GM12878 (cell line): ENCODE results near the gene ITGB3BP. TPM values are rescaled to one million over a fixed set of nuclear protein-coding genes. Genes with fewer than 3 reads are reported as not detected.

Source experiments
- BMI1 ChIP-seq: fragments of 450-650 bp; IDR thresholded peaks from 2 replicates; pipeline ENCODE4 v1.6.1; 2016; ENCODE audit warnings: mild to moderate bottlenecking, moderate library complexity, borderline replicate concordance
- EGR1 ChIP-seq, 2 experiments: IDR thresholded peaks; 1 replicate in 1 of 2; 2 replicates in 1 of 2; pipeline ENCODE4 v1.6.1; 2011 to 2012; ENCODE audit warnings: low read depth in 2 of 2, low read length in 2 of 2, borderline replicate concordance in 1 of 2, mild to moderate bottlenecking in 1 of 2, moderate library complexity in 1 of 2
- FOXK2 ChIP-seq: fragments of 450-650 bp; IDR thresholded peaks from 2 replicates; pipeline ENCODE4 v1.6.1; 2017; ENCODE audit warnings: mild to moderate bottlenecking, moderate library complexity
- HCFC1 ChIP-seq: fragments of 150-350 bp; IDR thresholded peaks from 2 replicates; pipeline ENCODE4 v1.6.1; 2014; ENCODE audit warnings: low read length
- MEF2B ChIP-seq: fragments of 450-650 bp; IDR thresholded peaks from 2 replicates; pipeline ENCODE4 v1.6.1; 2018; ENCODE audit warnings: mild to moderate bottlenecking, moderate library complexity; ENCODE audit not compliant: partially characterized antibody, poor library complexity, severe bottlenecking
- polyA plus RNA-seq, 11 experiments: library from polyadenylated mRNA; depleted of rRNA in 4 of 11; unstranded in 6 of 11; stranded (reverse) in 5 of 11; fragments of >200 nt; fragmentation: Nextera tagmentation in 4 of 11; fragmentation: Illumina TruSeq in 1 of 11; extraction: Ambion mirVana in 4 of 11; extraction: Trizol in 1 of 11; gene quantifications; 1 replicate in 1 of 11; 2 replicates in 10 of 11; pipeline versions ENCODE4 v1.2.1 to v1.2.3, GENCODE V29; 2011 to 2016; ENCODE audit warnings: inconsistent platforms in 2 of 11, missing spikeins in 2 of 11, low read depth in 1 of 11
- total RNA-seq, 4 experiments: library from RNA; depleted of rRNA in 3 of 4; stranded (reverse); fragments of >200 nt in 3 of 4; fragmentation: Illumina TruSeq in 1 of 4; extraction: Trizol in 1 of 4; gene quantifications; 2 replicates each; pipeline versions ENCODE4 v1.2.1 to v1.2.3, GENCODE V29; 2013 to 2021
- TF ChIP-seq, protein P1 (sequence below): IDR thresholded peaks from 2 replicates; pipeline ENCODE4 v1.6.1; 2012; ENCODE audit warnings: improper control_type of control experiment, low read depth, low read length; ENCODE audit not compliant: insufficient replicate concordance
- TF ChIP-seq, protein P2 (sequence below): fragments of 450-650 bp; IDR thresholded peaks from 2 replicates; pipeline ENCODE4 v1.6.1; 2017; ENCODE audit warnings: mild to moderate bottlenecking, moderate library complexity
- TF ChIP-seq, protein P3 (sequence below): fragments of 450-650 bp; IDR thresholded peaks from 2 replicates; pipeline ENCODE4 v1.6.1; 2016; ENCODE audit warnings: mild to moderate bottlenecking, moderate library complexity, borderline replicate concordance

ITGB3BP gene
- total and polyA plus RNA-seq, 10 of the 15 experiments (the other 5 are each of a cell fraction or from before 2014, with no cell fraction given) = 39.2 to 86.2 (median 61.8) TPM

DNA sequence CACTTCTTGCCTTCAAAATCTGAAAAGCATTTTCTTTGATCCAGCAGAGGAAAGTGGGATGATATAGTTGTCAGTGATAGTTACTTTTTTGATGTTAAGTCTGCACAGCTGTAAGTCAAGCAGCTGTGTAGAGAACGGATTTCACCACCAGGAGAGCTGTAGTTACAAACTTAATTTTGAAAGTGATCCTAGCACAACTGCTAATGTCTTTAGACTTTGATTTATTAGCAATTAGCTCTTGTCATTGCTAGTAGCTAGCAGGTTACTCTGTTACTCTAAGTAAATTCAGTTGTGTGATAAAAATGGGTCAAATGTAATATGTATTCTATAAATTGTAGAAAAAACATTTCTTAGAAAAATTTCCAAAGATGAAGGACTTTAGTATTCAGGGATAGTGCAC is 109.6 kb downstream of the ITGB3BP start (continued):
- TF ChIP-seq, protein P1, sequence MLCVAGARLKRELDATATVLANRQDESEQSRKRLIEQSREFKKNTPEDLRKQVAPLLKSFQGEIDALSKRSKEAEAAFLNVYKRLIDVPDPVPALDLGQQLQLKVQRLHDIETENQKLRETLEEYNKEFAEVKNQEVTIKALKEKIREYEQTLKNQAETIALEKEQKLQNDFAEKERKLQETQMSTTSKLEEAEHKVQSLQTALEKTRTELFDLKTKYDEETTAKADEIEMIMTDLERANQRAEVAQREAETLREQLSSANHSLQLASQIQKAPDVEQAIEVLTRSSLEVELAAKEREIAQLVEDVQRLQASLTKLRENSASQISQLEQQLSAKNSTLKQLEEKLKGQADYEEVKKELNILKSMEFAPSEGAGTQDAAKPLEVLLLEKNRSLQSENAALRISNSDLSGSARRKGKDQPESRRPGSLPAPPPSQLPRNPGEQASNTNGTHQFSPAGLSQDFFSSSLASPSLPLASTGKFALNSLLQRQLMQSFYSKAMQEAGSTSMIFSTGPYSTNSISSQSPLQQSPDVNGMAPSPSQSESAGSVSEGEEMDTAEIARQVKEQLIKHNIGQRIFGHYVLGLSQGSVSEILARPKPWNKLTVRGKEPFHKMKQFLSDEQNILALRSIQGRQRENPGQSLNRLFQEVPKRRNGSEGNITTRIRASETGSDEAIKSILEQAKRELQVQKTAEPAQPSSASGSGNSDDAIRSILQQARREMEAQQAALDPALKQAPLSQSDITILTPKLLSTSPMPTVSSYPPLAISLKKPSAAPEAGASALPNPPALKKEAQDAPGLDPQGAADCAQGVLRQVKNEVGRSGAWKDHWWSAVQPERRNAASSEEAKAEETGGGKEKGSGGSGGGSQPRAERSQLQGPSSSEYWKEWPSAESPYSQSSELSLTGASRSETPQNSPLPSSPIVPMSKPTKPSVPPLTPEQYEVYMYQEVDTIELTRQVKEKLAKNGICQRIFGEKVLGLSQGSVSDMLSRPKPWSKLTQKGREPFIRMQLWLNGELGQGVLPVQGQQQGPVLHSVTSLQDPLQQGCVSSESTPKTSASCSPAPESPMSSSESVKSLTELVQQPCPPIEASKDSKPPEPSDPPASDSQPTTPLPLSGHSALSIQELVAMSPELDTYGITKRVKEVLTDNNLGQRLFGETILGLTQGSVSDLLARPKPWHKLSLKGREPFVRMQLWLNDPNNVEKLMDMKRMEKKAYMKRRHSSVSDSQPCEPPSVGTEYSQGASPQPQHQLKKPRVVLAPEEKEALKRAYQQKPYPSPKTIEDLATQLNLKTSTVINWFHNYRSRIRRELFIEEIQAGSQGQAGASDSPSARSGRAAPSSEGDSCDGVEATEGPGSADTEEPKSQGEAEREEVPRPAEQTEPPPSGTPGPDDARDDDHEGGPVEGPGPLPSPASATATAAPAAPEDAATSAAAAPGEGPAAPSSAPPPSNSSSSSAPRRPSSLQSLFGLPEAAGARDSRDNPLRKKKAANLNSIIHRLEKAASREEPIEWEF = no peak
- TF ChIP-seq EGR1 (IDR thresholded peaks at IDR 0.05; ENCODE audit: borderline replicate concordance in 1 of 2, low read depth in 2 of 2, low read length in 2 of 2) (no peak), HCFC1 (no peak), MEF2B (no peak), BMI1 (no peak), FOXK2 (no peak)
- TF ChIP-seq, protein P2, sequence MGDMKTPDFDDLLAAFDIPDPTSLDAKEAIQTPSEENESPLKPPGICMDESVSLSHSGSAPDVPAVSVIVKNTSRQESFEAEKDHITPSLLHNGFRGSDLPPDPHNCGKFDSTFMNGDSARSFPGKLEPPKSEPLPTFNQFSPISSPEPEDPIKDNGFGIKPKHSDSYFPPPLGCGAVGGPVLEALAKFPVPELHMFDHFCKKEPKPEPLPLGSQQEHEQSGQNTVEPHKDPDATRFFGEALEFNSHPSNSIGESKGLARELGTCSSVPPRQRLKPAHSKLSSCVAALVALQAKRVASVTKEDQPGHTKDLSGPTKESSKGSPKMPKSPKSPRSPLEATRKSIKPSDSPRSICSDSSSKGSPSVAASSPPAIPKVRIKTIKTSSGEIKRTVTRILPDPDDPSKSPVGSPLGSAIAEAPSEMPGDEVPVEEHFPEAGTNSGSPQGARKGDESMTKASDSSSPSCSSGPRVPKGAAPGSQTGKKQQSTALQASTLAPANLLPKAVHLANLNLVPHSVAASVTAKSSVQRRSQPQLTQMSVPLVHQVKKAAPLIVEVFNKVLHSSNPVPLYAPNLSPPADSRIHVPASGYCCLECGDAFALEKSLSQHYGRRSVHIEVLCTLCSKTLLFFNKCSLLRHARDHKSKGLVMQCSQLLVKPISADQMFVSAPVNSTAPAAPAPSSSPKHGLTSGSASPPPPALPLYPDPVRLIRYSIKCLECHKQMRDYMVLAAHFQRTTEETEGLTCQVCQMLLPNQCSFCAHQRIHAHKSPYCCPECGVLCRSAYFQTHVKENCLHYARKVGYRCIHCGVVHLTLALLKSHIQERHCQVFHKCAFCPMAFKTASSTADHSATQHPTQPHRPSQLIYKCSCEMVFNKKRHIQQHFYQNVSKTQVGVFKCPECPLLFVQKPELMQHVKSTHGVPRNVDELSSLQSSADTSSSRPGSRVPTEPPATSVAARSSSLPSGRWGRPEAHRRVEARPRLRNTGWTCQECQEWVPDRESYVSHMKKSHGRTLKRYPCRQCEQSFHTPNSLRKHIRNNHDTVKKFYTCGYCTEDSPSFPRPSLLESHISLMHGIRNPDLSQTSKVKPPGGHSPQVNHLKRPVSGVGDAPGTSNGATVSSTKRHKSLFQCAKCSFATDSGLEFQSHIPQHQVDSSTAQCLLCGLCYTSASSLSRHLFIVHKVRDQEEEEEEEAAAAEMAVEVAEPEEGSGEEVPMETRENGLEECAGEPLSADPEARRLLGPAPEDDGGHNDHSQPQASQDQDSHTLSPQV = no peak
- TF ChIP-seq, protein P3, sequence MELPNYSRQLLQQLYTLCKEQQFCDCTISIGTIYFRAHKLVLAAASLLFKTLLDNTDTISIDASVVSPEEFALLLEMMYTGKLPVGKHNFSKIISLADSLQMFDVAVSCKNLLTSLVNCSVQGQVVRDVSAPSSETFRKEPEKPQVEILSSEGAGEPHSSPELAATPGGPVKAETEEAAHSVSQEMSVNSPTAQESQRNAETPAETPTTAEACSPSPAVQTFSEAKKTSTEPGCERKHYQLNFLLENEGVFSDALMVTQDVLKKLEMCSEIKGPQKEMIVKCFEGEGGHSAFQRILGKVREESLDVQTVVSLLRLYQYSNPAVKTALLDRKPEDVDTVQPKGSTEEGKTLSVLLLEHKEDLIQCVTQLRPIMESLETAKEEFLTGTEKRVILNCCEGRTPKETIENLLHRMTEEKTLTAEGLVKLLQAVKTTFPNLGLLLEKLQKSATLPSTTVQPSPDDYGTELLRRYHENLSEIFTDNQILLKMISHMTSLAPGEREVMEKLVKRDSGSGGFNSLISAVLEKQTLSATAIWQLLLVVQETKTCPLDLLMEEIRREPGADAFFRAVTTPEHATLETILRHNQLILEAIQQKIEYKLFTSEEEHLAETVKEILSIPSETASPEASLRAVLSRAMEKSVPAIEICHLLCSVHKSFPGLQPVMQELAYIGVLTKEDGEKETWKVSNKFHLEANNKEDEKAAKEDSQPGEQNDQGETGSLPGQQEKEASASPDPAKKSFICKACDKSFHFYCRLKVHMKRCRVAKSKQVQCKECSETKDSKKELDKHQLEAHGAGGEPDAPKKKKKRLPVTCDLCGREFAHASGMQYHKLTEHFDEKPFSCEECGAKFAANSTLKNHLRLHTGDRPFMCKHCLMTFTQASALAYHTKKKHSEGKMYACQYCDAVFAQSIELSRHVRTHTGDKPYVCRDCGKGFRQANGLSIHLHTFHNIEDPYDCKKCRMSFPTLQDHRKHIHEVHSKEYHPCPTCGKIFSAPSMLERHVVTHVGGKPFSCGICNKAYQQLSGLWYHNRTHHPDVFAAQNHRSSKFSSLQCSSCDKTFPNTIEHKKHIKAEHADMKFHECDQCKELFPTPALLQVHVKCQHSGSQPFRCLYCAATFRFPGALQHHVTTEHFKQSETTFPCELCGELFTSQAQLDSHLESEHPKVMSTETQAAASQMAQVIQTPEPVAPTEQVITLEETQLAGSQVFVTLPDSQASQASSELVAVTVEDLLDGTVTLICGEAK = no peak
